Endothelial cell of hepatic sinusoid (primary cell): ENCODE results near the gene KRT5.

ENCODE experiments used
- in situ Hi-C: cut with HindIII; loops from 2 replicates; pipeline ENCODE4 v1.10.0; 2017; ENCODE audit warnings: low sequenced_read_pairs

KRT5 gene

DNA sequence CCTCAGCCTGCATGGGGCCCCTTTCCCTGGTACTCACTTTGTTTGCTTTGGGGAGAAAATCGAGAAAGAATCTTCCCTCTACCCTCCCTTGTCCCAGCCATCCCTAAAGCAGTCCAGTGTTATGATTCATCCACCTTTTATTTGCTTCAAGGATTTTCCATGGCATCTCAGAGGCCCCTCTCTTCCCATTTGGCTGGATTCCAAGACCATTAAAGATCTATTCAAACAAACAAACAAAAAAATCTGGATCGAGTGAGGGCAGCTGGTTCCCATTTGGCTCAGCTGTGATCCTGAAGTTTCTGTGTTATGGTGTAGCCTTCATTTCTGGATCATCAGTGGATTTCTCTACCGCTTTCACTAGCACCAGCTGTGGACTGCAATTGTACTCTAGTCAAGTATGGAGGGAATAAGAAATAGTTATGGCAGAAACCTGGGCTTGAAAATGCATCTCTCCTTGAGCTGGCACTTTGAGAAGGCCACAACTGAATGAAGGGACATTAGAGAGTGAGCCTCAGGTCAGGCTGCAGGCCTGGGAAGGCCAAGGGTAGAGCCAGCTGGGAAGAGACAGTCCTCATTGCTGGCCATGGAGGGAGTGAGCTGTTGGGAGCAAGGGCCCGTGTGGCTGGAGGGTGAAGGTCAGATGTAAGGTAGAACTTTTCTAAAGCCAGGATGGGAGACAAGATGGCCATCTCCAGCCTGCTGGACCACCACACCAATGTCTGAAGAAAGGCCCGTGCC, 19.1 kb upstream of the KRT5 start:
- in situ Hi-C loops: no loop called here

GRCh38 chr12:52537101-52537500, 16.9 kb upstream of the KRT5 start:
- in situ Hi-C loops: no loop called here

DNA sequence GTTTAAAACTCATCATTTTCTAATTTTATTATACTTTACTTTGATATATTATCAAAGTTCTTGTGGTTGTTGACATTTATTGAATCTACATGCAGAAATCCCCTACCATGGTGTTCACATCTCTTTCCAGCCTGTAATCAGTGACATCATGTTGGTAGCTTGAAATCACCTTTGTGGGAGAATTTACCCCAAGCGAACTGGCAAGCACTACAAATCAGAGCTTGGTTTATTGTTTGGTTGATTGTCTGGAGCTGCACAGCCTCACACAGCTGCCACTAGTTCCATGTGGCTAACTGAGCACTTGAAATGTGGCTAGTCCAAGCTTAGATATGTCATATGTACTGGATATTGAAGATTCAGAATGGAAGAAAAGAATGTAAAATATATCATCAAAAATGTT, 15.4 kb upstream of the KRT5 start:
- in situ Hi-C loops: no loop called here

GRCh38 chr12:52534482-52534881, 14.3 kb upstream of the KRT5 start:
- in situ Hi-C loops: no loop called here

DNA sequence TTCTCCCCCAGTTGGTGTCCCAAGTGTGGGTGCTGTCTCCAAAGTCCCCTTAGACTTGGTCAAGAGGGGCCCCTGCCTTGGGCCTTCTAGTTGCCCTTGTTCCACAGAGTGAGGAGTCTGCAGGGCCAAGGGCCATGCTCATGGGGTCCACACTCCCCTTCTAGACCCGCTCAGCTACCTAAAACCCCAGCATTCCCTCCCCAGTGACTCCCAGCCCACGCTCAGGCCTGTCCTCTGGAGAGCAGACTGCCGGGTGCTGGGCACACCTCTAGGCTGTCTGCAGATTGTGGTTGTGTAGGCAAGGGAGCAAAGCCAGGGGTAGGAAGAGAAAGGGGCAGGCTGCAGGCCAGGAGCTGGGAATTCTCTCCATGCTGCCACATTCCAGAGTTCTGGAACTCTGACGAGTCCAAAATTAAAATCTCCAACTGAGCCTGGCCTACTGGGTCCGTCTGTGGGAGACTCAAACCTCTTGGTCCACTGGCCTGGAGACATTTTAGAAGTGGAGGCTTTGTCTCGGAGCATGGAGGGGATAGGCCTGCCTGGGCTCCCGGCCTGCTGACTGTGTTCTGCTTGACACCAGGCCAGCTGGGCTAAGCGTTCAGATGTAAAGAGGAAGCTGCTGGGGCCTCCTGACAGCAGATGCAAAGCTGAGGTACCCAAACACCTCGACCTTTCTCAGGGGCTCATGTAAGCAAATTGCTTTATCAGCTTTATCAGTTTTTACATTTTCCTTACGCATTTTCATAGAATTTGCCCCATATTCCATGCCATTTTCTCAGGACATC, 13.7 kb upstream of the KRT5 start:
- in situ Hi-C loops: no loop called here

- in situ Hi-C loops: no loop called here
Observed at GRCh38 chr12:52532636-52533035, 12.4 kb upstream of the KRT5 start.

- in situ Hi-C loops: no loop called here
Observed at GRCh38 chr12:52531566-52532300, 11.5 kb upstream of the KRT5 start.

DNA sequence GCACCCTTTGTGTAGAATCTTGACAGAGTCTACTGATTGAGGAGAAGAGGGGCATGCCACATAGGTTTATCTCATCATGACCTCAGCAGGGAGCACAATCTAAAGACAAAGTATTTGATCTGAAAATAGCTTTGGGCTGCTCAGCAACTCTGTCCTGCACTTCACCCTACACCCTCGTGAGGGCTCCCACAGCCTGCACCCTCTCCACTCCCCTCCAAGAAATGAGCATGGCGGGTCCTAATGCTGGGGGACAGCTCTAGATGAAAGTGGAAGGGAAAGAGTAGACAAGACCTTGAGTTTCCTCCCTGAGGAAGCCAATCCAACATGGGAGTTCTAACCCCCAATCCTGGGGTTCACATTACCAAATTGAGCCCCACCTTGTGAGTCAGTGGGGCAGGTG, 10.7 kb upstream of the KRT5 start:
- in situ Hi-C loops: no loop called here

GRCh38 chr12:52530366-52530765, 10.2 kb upstream of the KRT5 start:
- in situ Hi-C loops: no loop called here

GRCh38 chr12:52529846-52530245, 9.7 kb upstream of the KRT5 start:
- in situ Hi-C loops: no loop called here

- in situ Hi-C loops: no loop called here
Observed at GRCh38 chr12:52529417-52529816, 9.2 kb upstream of the KRT5 start.

- in situ Hi-C loops: no loop called here
Observed at GRCh38 chr12:52528641-52529143, 8.5 kb upstream of the KRT5 start.

- in situ Hi-C loops: no loop called here
Observed at GRCh38 chr12:52527121-52527800, 7.1 kb upstream of the KRT5 start.

GRCh38 chr12:52526511-52526951, 6.3 kb upstream of the KRT5 start:
- in situ Hi-C loops: no loop called here

GRCh38 chr12:52525661-52526499, 5.7 kb upstream of the KRT5 start:
- in situ Hi-C loops: no loop called here

GRCh38 chr12:52524898-52525591, 4.9 kb upstream of the KRT5 start:
- in situ Hi-C loops: loop anchor here (5.0 kb wide), 1 partner anchor 42 kb away; no protein-coding TSS in a partner anchor

DNA sequence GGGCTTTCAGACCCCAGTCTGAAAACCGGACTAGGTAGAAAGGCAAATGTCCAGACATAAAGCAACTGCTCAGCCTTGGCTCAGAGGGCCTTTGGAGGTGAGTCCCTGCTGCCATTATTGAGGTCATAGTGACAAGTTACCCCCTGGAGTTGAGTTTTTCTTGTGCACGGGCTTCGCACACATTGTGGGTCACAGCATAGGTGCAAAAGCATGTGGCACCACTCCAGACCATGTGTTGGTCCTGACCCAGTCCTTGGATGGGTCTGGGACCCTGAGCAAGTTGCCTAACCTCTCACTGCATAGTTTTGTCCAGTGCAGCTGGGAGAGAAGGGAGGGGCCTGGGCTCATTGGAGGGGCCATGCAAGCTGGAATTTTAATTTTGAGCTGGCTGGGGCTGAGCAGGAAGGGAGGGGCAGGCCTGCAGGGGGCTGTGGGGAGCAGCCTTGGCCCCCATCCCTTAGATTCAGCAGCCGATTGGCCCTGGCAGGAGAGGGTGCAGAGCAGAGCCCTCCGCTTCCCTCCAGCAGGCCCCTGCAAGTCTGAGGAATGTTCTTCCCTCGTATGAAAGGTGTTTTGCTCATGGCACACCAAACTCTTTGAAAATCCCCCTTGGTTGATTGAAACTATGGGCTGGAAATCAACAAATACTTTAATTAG, 4.2 kb upstream of the KRT5 start:
- in situ Hi-C loops: loop anchor here (5.0 kb wide), 1 partner anchor 43 kb away; no protein-coding TSS in a partner anchor

GRCh38 chr12:52523824-52524223, 3.6 kb upstream of the KRT5 start:
- in situ Hi-C loops: loop anchor here (5.0 kb wide), 1 partner anchor 43 kb away; no protein-coding TSS in a partner anchor
